Smooth muscle cell (in vitro differentiated cells): Measurements from ENCODE around the gene CACNB2. TPM values are rescaled to one million over a fixed set of nuclear protein-coding genes. Genes with fewer than 3 reads are reported as not detected.

Experiments
- DNase-seq: peaks from one replicate; lab custom pipeline; 2025; ENCODE audit not compliant: unreplicated experiment; lab: John Stamatoyannopoulos, UW
- H2AFZ ChIP-seq: fragments of 200-600 bp; sonication (generic); 2 replicates; pipeline ENCODE4 v1.6.0; 2016; ENCODE audit warnings: antibody characterized with exemption, low read depth, mild to moderate bottlenecking
- H3F3A ChIP-seq: fragments of 200-600 bp; sonication (generic); 2 replicates; pipeline ENCODE4 v1.6.0; 2017; ENCODE audit warnings: antibody characterized with exemption, low read depth
- H3K27ac ChIP-seq: fragments of 200-600 bp; sonication (generic); 2 replicates; pipeline ENCODE4 v1.5.1; 2016; ENCODE audit warnings: low read depth, mild to moderate bottlenecking
- H3K27me3 ChIP-seq: fragments of 200-600 bp; sonication (generic); 2 replicates; pipeline ENCODE4 v1.6.1; 2016; ENCODE audit warnings: low read depth, mild to moderate bottlenecking
- H3K36me3 ChIP-seq: fragments of 200-600 bp; sonication (generic); 2 replicates; pipeline ENCODE4 v1.5.1; 2016; ENCODE audit warnings: low read depth
- H3K4me1 ChIP-seq: fragments of 200-600 bp; sonication (generic); 2 replicates; pipeline ENCODE4 v1.5.1; 2016; ENCODE audit warnings: low read depth
- H3K4me2 ChIP-seq: fragments of 200-600 bp; sonication (generic); 2 replicates; pipeline ENCODE4 v1.6.0; 2016; ENCODE audit warnings: mild to moderate bottlenecking
- H3K4me3 ChIP-seq: fragments of 200-600 bp; sonication (generic); 2 replicates; pipeline ENCODE4 v1.5.1; 2016; ENCODE audit warnings: mild to moderate bottlenecking
- H3K79me2 ChIP-seq: fragments of 200-600 bp; sonication (generic); 2 replicates; pipeline ENCODE4 v1.6.0; 2016; ENCODE audit warnings: low read depth, mild to moderate bottlenecking
- H3K9ac ChIP-seq: fragments of 200-600 bp; sonication (generic); 2 replicates; pipeline ENCODE4 v1.6.0; 2016; ENCODE audit warnings: low read depth
- H3K9me3 ChIP-seq: fragments of 200-600 bp; sonication (generic); replicated peaks from 2 replicates; pipeline ENCODE4 v1.5.1; 2016; ENCODE audit warnings: low read depth
- H4K20me1 ChIP-seq: fragments of 200-600 bp; sonication (generic); 2 replicates; pipeline ENCODE4 v1.6.0; 2016; ENCODE audit warnings: low read depth
- CTCF ChIP-seq: fragments of 200-600 bp; sonication (generic); IDR thresholded peaks from 2 replicates; pipeline ENCODE4 v1.5.1; 2017; ENCODE audit warnings: borderline replicate concordance, mild to moderate bottlenecking, antibody characterized with exemption; ENCODE audit not compliant: insufficient read depth, poor library complexity, severe bottlenecking
- WGBS: methylation state at CpG from one replicate; pipeline ENCODE4 v1.1.7; 2016; ENCODE audit warnings: low lambda C conversion rate; 5-methylcytosine and 5-hydroxymethylcytosine counted together
- polyA plus RNA-seq: library from polyadenylated mRNA; unstranded; fragments of >200 nt; fragmentation: Nextera tagmentation; extraction: Ambion mirVana; gene quantifications from 2 replicates; pipeline ENCODE4 v1.2.1, GENCODE V29; 2016
- total RNA-seq: library from RNA; depleted of rRNA; stranded (reverse); fragments of >200 nt; gene quantifications from 2 replicates; pipeline ENCODE4 v1.2.3, GENCODE V29; 2014

The CACNB2 gene
- total and polyA plus RNA-seq, 2 experiments from 2014 or later: 0.04 to 1.1 TPM

- peaks cover 70% of the 10 kb centered on the region for H3K27me3 ChIP-seq
- H3F3A ChIP-seq: no peaks in the 10 kb centered on the region
- TF ChIP-seq CTCF: no peak
- DNase-seq: no peak
- H3K4me3 ChIP-seq: no peak overlapping the region
- H3K79me2 ChIP-seq: no peaks in the 10 kb centered on the region
- H3K9ac ChIP-seq: no peak overlapping the region
- no peak overlapping the region for H3K27ac ChIP-seq
- no peak overlapping the region for H2AFZ ChIP-seq
- H3K9me3 ChIP-seq: no peaks in the 10 kb centered on the region
- H4K20me1 ChIP-seq: no peaks in the 10 kb centered on the region
- H3K36me3 ChIP-seq: no peaks in the 10 kb centered on the region
- no peak overlapping the region for H3K4me2 ChIP-seq
- peaks cover 6% of the 10 kb centered on the region for H3K4me1 ChIP-seq
- 93% methylated on average over 4 of the region's 4 CpGs for WGBS
These were observed 1.9 kb downstream of the CACNB2 start for GRCh38 chr10:18142151-18142550.

GRCh38 chr10:18144396-18144795 lies 4.2 kb downstream of the CACNB2 start:
- DNase-seq: no peak
- H3K27me3 ChIP-seq: peaks cover 52% of the 10 kb centered on the region
- no peaks in the 10 kb centered on the region for H3K36me3 ChIP-seq
- no peak overlapping the region for H3K4me2 ChIP-seq
- no peaks in the 10 kb centered on the region for H3K79me2 ChIP-seq
- peaks cover 6% of the 10 kb centered on the region for H3K4me1 ChIP-seq
- no peak overlapping the region for H3K9ac ChIP-seq
- H2AFZ ChIP-seq: no peak overlapping the region
- H4K20me1 ChIP-seq: no peaks in the 10 kb centered on the region
- H3K4me3 ChIP-seq: no peak overlapping the region
- H3F3A ChIP-seq: no peaks in the 10 kb centered on the region
- no peaks in the 10 kb centered on the region for H3K9me3 ChIP-seq
- TF ChIP-seq CTCF: no peak
- 91% methylated on average over 1 of the region's 1 CpG for WGBS
- H3K27ac ChIP-seq: no peak overlapping the region

- TF ChIP-seq CTCF: no peak
- Histone ChIP-seq H3K4me2 (no peak overlapping the region), H3K36me3 (no peaks in the 10 kb centered on the region), H3K27ac (no peak overlapping the region), H3K9me3 (no peaks in the 10 kb centered on the region), H2AFZ (no peak overlapping the region), H3K4me1 (peaks cover 6% of the 10 kb centered on the region), H3F3A (no peaks in the 10 kb centered on the region), H4K20me1 (no peaks in the 10 kb centered on the region), H3K27me3 (peaks cover 47% of the 10 kb centered on the region), H3K9ac (no peak overlapping the region), H3K4me3 (no peak overlapping the region), H3K79me2 (no peaks in the 10 kb centered on the region)
- no peak for DNase-seq
- WGBS: 81% methylated on average over 6 of the region's 6 CpGs
These were observed 4.7 kb downstream of the CACNB2 start for GRCh38 chr10:18144928-18145327.

- no peak overlapping the region for H3K9ac ChIP-seq
- no peak overlapping the region for H3K27ac ChIP-seq
- H3K4me3 ChIP-seq: no peak overlapping the region
- no peaks in the 10 kb centered on the region for H3K79me2 ChIP-seq
- no peaks in the 10 kb centered on the region for H3F3A ChIP-seq
- no peak overlapping the region for H3K4me2 ChIP-seq
- no peak for DNase-seq
- WGBS: 82% methylated on average over 2 of the region's 2 CpGs
- peaks cover 6% of the 10 kb centered on the region for H3K4me1 ChIP-seq
- no peaks in the 10 kb centered on the region for H3K36me3 ChIP-seq
- no peaks in the 10 kb centered on the region for H4K20me1 ChIP-seq
- H3K27me3 ChIP-seq: peaks cover 40% of the 10 kb centered on the region
- H2AFZ ChIP-seq: no peak overlapping the region
- TF ChIP-seq CTCF: no peak
- no peaks in the 10 kb centered on the region for H3K9me3 ChIP-seq
These were observed 5.4 kb downstream of the CACNB2 start for GRCh38 chr10:18145652-18146051.
